Keratinocyte (primary cell): ENCODE measurements around the gene CNN3. TPM values are rescaled to one million over a fixed set of nuclear protein-coding genes. Genes with fewer than 3 reads are reported as not detected.

ENCODE experiments used
- DNase-seq: peaks from one replicate; pipeline ENCODE4 v3.0.0-alpha.2; 2011; ENCODE audit warnings: low read depth, missing footprints, low spot score
- FAIRE-seq: peaks from 2 replicates; lab custom pipeline; 2011; peaks lifted over from hg19 to GRCh38; lab: Jason Lieb, UNC
- H2AFZ ChIP-seq: 2 replicates; pipeline ENCODE4 v1.6.0; 2012; ENCODE audit warnings: low read length, control low read depth, inconsistent platforms; ENCODE audit not compliant: control insufficient read depth
- H3K27ac ChIP-seq: 2 replicates; pipeline ENCODE4 v1.5.1; 2011; ENCODE audit warnings: low read length; ENCODE audit not compliant: control insufficient read depth, insufficient read depth
- H3K27me3 ChIP-seq: 3 replicates; pipeline ENCODE4 v1.6.0; 2011; ENCODE audit warnings: low read length; ENCODE audit not compliant: control insufficient read depth, insufficient read depth; ENCODE audit errors: extremely low read depth
- H3K36me3 ChIP-seq, 2 experiments: 2 replicates in 1 of 2; 3 replicates in 1 of 2; pipeline ENCODE4 v1.5.1; 2011; ENCODE audit warnings: low read length in 2 of 2, mild to moderate bottlenecking in 1 of 2; ENCODE audit not compliant: control insufficient read depth in 2 of 2, insufficient read depth in 2 of 2; ENCODE audit errors: extremely low read depth in 1 of 2
- H3K4me1 ChIP-seq: 3 replicates; pipeline ENCODE4 v1.5.1; 2011; ENCODE audit warnings: low read length; ENCODE audit not compliant: control insufficient read depth, insufficient read depth; ENCODE audit errors: extremely low read depth
- H3K4me2 ChIP-seq: 3 replicates; pipeline ENCODE4 v1.6.0; 2011; ENCODE audit warnings: low read depth, low read length; ENCODE audit not compliant: control insufficient read depth, insufficient read depth; ENCODE audit errors: extremely low read depth
- H3K4me3 ChIP-seq, 3 experiments: fragments of 200-600 bp in 1 of 3; sonication (generic) in 1 of 3; 2 replicates in 2 of 3; 3 replicates in 1 of 3; pipeline ENCODE4 v1.5.1; 2011 to 2016; ENCODE audit warnings: low read length in 3 of 3, mild to moderate bottlenecking in 3 of 3, control low read depth in 2 of 3, inconsistent platforms in 1 of 3, low read depth in 1 of 3, mixed read lengths in 1 of 3, mixed run types in 1 of 3, moderate library complexity in 1 of 3; ENCODE audit not compliant: control insufficient read depth in 2 of 3, insufficient read depth in 2 of 3; ENCODE audit errors: extremely low read depth in 1 of 3
- H3K79me2 ChIP-seq: 2 replicates; pipeline ENCODE4 v1.6.0; 2012; ENCODE audit warnings: low read length; ENCODE audit not compliant: control insufficient read depth, insufficient read depth
- H3K9ac ChIP-seq: 3 replicates; pipeline ENCODE4 v1.6.0; 2011; ENCODE audit warnings: low read length; ENCODE audit not compliant: control insufficient read depth, insufficient read depth; ENCODE audit errors: extremely low read depth
- H3K9me1 ChIP-seq: 3 replicates; pipeline ENCODE4 v1.6.0; 2011; ENCODE audit warnings: low read length; ENCODE audit not compliant: control insufficient read depth, insufficient read depth; ENCODE audit errors: extremely low read depth
- H3K9me3 ChIP-seq: 2 replicates; pipeline ENCODE4 v1.5.1; 2012; ENCODE audit warnings: low read depth, low read length; ENCODE audit not compliant: control insufficient read depth
- H4K20me1 ChIP-seq: 3 replicates; pipeline ENCODE4 v1.6.0; 2011; ENCODE audit warnings: low read length; ENCODE audit not compliant: control insufficient read depth, insufficient read depth; ENCODE audit errors: extremely low read depth
- EZH2 ChIP-seq: IDR thresholded peaks from one replicate; pipeline ENCODE4 v1.6.1; 2012; ENCODE audit warnings: inconsistent platforms, mild to moderate bottlenecking, low read length, moderate library complexity
- dilution Hi-C: fragments of 300-500 bp; cut with MboI; formaldehyde crosslinking; loops from one replicate; pipeline ENCODE4 v1.7.0; 2020; ENCODE audit warnings: low sequenced_read_pairs; ENCODE audit not compliant: extremely low pct_ligation_motif_present
- polyA plus RNA-seq, 5 experiments: library from polyadenylated mRNA; depleted of rRNA in 3 of 5; stranded (reverse) in 3 of 5; stranded (forward) in 1 of 5; unstranded in 1 of 5; fragments of >200 nt; gene quantifications; 1 replicate in 1 of 5; 2 replicates in 3 of 5; 3 replicates in 1 of 5; pipeline versions ENCODE4 v1.2.1 to v1.2.3, GENCODE V29; 2011 to 2012; ENCODE audit warnings: missing spikeins in 2 of 5, low read depth in 1 of 5, low replicate concordance in 1 of 5
- TF ChIP-seq, protein P1 (sequence below), 3 experiments: IDR thresholded peaks in 1 of 3; conservative IDR thresholded peaks in 1 of 3; optimal IDR thresholded peaks in 1 of 3; 2 replicates in 2 of 3; 3 replicates in 1 of 3; pipeline versions ENCODE3 to v1.5.1; 2011; ENCODE audit warnings: low read length in 3 of 3, mild to moderate bottlenecking in 3 of 3, moderate library complexity in 2 of 3, control low read depth in 1 of 3, inconsistent platforms in 1 of 3; ENCODE audit not compliant: insufficient read depth in 2 of 3; ENCODE audit errors: extremely low read depth in 1 of 3

Gene CNN3
- polyA plus RNA-seq, 1 donor (not counting 4 experiments of a cell fraction or from before 2014, with no cell fraction given), result 119 TPM

DNA sequence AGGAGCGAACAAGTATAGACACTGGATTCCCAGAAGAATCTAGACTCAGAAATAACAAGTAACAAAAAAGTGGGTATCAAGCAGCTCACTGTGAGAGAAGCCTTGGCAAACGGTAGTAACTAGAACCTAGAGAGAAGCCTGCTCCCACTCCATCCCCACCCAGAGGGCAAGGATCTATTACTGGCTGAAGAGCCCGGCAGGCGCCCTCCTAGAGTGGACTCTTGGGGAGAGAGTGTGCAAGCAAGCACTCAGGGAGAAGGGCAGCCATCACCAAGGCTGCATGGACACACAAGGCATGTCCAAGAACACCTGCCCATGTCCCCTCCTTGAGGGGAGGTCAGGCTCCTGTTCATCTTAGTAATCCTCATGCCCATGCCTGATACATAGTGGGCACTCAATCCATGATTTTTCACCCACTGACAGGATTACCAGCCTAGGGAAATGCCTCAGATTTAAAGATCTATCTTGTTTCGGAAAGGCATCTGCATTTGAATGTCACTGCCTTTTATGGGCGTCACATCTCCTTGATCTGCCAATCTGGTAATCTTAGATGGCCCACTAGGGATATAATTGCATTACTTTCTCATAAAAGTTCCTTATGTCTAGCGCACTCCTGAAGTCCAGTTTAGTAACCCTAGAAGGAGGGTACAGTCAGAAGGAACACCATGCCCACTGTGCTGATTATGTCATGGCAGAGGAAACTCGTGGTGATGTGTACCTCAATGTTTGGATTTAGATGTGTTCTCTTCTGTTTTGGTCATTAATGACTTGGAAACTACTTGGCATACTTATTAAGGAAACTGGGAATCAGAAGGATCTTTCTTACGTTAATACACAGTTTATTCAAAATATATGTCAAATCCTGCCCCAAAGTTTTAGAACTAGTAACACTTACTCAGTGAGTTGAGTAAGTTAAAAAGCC lies 14.4 kb downstream of the CNN3 start:
- no peak overlapping the region for H2AFZ ChIP-seq
- H4K20me1 ChIP-seq, result peaks cover 10% of the 10 kb centered on the region
- no peaks in the 10 kb centered on the region for H3K27me3 ChIP-seq
- no peaks in the 10 kb centered on the region for H3K4me1 ChIP-seq
- DNase-seq (no peak), FAIRE-seq (peak; percentile 39)
- no peak overlapping the region for H3K4me2 ChIP-seq
- H3K27ac ChIP-seq, result no peak overlapping the region
- dilution Hi-C loops, result no loop called here
- H3K9me1 ChIP-seq, result no peaks in the 10 kb centered on the region
- H3K9ac ChIP-seq, result no peak overlapping the region
- H3K9me3 ChIP-seq, result no peaks in the 10 kb centered on the region
- H3K4me3 ChIP-seq, result no peak overlapping the region
- TF ChIP-seq, protein P1, sequence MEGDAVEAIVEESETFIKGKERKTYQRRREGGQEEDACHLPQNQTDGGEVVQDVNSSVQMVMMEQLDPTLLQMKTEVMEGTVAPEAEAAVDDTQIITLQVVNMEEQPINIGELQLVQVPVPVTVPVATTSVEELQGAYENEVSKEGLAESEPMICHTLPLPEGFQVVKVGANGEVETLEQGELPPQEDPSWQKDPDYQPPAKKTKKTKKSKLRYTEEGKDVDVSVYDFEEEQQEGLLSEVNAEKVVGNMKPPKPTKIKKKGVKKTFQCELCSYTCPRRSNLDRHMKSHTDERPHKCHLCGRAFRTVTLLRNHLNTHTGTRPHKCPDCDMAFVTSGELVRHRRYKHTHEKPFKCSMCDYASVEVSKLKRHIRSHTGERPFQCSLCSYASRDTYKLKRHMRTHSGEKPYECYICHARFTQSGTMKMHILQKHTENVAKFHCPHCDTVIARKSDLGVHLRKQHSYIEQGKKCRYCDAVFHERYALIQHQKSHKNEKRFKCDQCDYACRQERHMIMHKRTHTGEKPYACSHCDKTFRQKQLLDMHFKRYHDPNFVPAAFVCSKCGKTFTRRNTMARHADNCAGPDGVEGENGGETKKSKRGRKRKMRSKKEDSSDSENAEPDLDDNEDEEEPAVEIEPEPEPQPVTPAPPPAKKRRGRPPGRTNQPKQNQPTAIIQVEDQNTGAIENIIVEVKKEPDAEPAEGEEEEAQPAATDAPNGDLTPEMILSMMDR (optimal IDR thresholded peaks at IDR 0.05 in 1 of 3, IDR thresholded peaks at IDR 0.05 in 1 of 3, conservative IDR thresholded peaks at IDR 0.05 in 1 of 3; ENCODE audit: extremely low read depth in 1 of 3, insufficient read depth in 2 of 3, low read length in 3 of 3), result no peak
- TF ChIP-seq EZH2, result no peak
- peaks cover 98% of the 10 kb centered on the region for H3K79me2 ChIP-seq
- H3K36me3 ChIP-seq, result peaks cover 6 to 9% of the 10 kb centered on the region in 2 experiments

DNA sequence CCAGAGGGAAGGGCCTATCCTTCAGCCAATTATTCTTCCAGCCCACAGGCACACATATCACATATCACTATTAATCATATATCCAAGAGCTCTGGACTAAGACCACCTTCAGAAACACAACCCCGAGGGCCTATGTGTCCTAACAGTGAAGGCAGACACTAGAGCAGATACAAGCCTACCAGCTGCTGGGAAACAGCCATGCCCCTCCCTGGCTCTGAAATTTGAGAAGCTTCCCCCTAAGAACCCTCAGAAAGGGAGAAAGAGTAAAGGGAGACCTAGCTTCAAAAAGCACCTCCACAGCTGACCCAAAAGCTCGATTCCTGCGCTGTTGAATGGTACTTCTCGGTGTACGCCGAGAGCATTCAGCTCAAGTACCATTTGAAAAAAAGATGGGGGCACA lies 17.4 kb downstream of the CNN3 start:
- no peak overlapping the region for H3K4me3 ChIP-seq
- peaks cover 8% of the 10 kb centered on the region for H3K4me1 ChIP-seq
- no peak overlapping the region for H3K4me2 ChIP-seq
- dilution Hi-C loops, result no loop called here
- no peaks in the 10 kb centered on the region for H3K9me3 ChIP-seq
- peaks cover 98% of the 10 kb centered on the region for H3K79me2 ChIP-seq
- H3K27me3 ChIP-seq, result no peaks in the 10 kb centered on the region
- H2AFZ ChIP-seq, result no peak overlapping the region
- H3K9ac ChIP-seq, result no peak overlapping the region
- H3K36me3 ChIP-seq, result peaks cover 6 to 9% of the 10 kb centered on the region in 2 experiments
- no peak overlapping the region for H3K27ac ChIP-seq
- H3K9me1 ChIP-seq, result no peaks in the 10 kb centered on the region
- peaks cover 4% of the 10 kb centered on the region for H4K20me1 ChIP-seq
- DNase-seq (no peak), FAIRE-seq (no peak)
- TF ChIP-seq, protein P1 (optimal IDR thresholded peaks at IDR 0.05 in 1 of 3, IDR thresholded peaks at IDR 0.05 in 1 of 3, conservative IDR thresholded peaks at IDR 0.05 in 1 of 3; ENCODE audit: extremely low read depth in 1 of 3, insufficient read depth in 2 of 3, low read length in 3 of 3), result no peak
- TF ChIP-seq EZH2, result no peak
